Activated CD8-positive, alpha-beta T cell treated with anti-CD3 and anti-CD28 coated beads for 36 hours (primary cell): ENCODE measurements around the gene BCORL1. TPM values are rescaled to one million over a fixed set of nuclear protein-coding genes. Genes with fewer than 3 reads are reported as not detected.
A peak's percentile ranks its signal among the peaks of the same experiment; 100 is the strongest.

Experiments
- ATAC-seq: fragments of 200-7000 bp; cut with Tn5 transposase; one replicate; pipeline ENCODE4 v1.10.0; 2021; ENCODE audit warnings: mild to moderate bottlenecking, moderate library complexity
- CTCF ChIA-PET: fragments of 350-600 bp; sonication (Branson Sonifier 250); formaldehyde crosslinking; loops from one replicate; lab custom pipeline; 2021; ENCODE audit warnings: antibody characterized with exemption; lab: Charles Lee
- POLR2A ChIA-PET: fragments of 350-600 bp; sonication (Branson Sonifier 250); formaldehyde crosslinking; loops from one replicate; lab custom pipeline; 2021; ENCODE audit warnings: antibody characterized with exemption; lab: Charles Lee
- DNase-seq: peaks from one replicate; pipeline ENCODE4 v3.0.0-alpha.2; 2020
- H3K27ac Mint-ChIP-seq: one replicate; pipeline ENCODE4 v1.8.0; 2021; ENCODE audit warnings: mild to moderate bottlenecking, mixed read lengths
- H3K27me3 Mint-ChIP-seq: one replicate; pipeline ENCODE4 v1.8.0; 2021; ENCODE audit warnings: mixed read lengths
- H3K36me3 Mint-ChIP-seq: one replicate; pipeline ENCODE4 v1.8.0; 2021; ENCODE audit warnings: low read depth, mixed read lengths
- H3K4me1 Mint-ChIP-seq: one replicate; pipeline ENCODE4 v1.8.0; 2021; ENCODE audit warnings: low read depth, mixed read lengths
- H3K4me3 Mint-ChIP-seq: one replicate; pipeline ENCODE4 v1.8.0; 2021; ENCODE audit warnings: mild to moderate bottlenecking, moderate library complexity, mixed read lengths
- H3K9me3 Mint-ChIP-seq: one replicate; pipeline ENCODE4 v1.8.0; 2021; ENCODE audit warnings: mixed read lengths
- CTCF ChIP-seq: fragments of 200-600 bp; IDR thresholded peaks from one replicate; pipeline ENCODE4 v1.8.0; 2022; ENCODE audit warnings: antibody characterized with exemption, mild to moderate bottlenecking
- intact Hi-C: fragments of 100-400 bp; cut with micrococcal nuclease; formaldehyde crosslinking; loops from one replicate; pipeline ENCODE4 v1.10.0; 2022
- total RNA-seq, 2 experiments: library from RNA; stranded (reverse); gene quantifications; one replicate each; pipeline ENCODE4 v1.2.3, GENCODE V29; 2021

Gene BCORL1
- total RNA-seq, 2 experiments from 2014 or later: 7.1 to 9.9 TPM

- CTCF ChIA-PET: no interaction called here
These were observed 1.9 kb downstream of the BCORL1 start for GRCh38 chrX:129984111-129984958.

GRCh38 chrX:129987871-129988270, 5.4 kb downstream of the BCORL1 start:
- no peaks in the 10 kb centered on the region for H3K9me3 Mint-ChIP-seq
- peaks cover 21% of the 10 kb centered on the region for H3K4me1 Mint-ChIP-seq
- H3K27me3 Mint-ChIP-seq: no peaks in the 10 kb centered on the region
- no peak overlapping the region for H3K27ac Mint-ChIP-seq
- H3K36me3 Mint-ChIP-seq: no peaks in the 10 kb centered on the region
- no peak overlapping the region for H3K4me3 Mint-ChIP-seq
- ChIA-PET CTCF (interaction anchor here (2.6 kb wide), 1 partner anchor 62 kb away, joined by 7 read pairs; no protein-coding TSS in a partner anchor), POLR2A (no interaction called here)
- intact Hi-C loops: loop anchor here (10.0 kb wide), 1 partner anchor 53 kb away; no protein-coding TSS in a partner anchor
- no peak for TF ChIP-seq CTCF
- ATAC-seq: no peak
- no peak for DNase-seq

More at GRCh38 chrX:129984111-129984958, 1.9 kb downstream of the BCORL1 start:
- no peak for TF ChIP-seq CTCF
- DNase-seq: peak; percentile 22
- intact Hi-C loops: loop anchor here (10.0 kb wide), 1 partner anchor 50 kb away; no protein-coding TSS in a partner anchor
- Mint-ChIP-seq H3K4me1 (peaks cover 21% of the 10 kb centered on the region), H3K4me3 (peak overlapping the region; percentile 73), H3K27me3 (no peaks in the 10 kb centered on the region), H3K27ac (no peak overlapping the region), H3K36me3 (no peaks in the 10 kb centered on the region), H3K9me3 (no peaks in the 10 kb centered on the region)
- no peak for ATAC-seq
- POLR2A ChIA-PET: no interaction called here

GRCh38 chrX:129992181-129992580, 9.7 kb downstream of the BCORL1 start:
- no peak overlapping the region for H3K27ac Mint-ChIP-seq
- no peaks in the 10 kb centered on the region for H3K27me3 Mint-ChIP-seq
- POLR2A ChIA-PET: no interaction called here
- H3K36me3 Mint-ChIP-seq: no peaks in the 10 kb centered on the region
- ATAC-seq (no peak), DNase-seq (no peak)
- H3K4me1 Mint-ChIP-seq: peaks cover 7% of the 10 kb centered on the region
- TF ChIP-seq CTCF: no peak
- intact Hi-C loops: no loop called here
- CTCF ChIA-PET: interaction anchor here (0.9 to 1.7 kb wide), 2 partner anchors 36 to 66 kb away, joined by 3 to 4 read pairs; no protein-coding TSS in a partner anchor
- no peaks in the 10 kb centered on the region for H3K9me3 Mint-ChIP-seq
- no peak overlapping the region for H3K4me3 Mint-ChIP-seq

GRCh38 chrX:129996120-129996519, 13.7 kb downstream of the BCORL1 start:
- no peak overlapping the region for H3K4me3 Mint-ChIP-seq
- ChIA-PET POLR2A (no interaction called here), CTCF (no interaction called here)
- H3K9me3 Mint-ChIP-seq: no peaks in the 10 kb centered on the region
- no peaks in the 10 kb centered on the region for H3K27me3 Mint-ChIP-seq
- ATAC-seq (no peak), DNase-seq (no peak)
- peaks cover 1% of the 10 kb centered on the region for H3K36me3 Mint-ChIP-seq
- no peak for TF ChIP-seq CTCF
- intact Hi-C loops: no loop called here
- no peak overlapping the region for H3K27ac Mint-ChIP-seq
- peaks cover under 1% of the 10 kb centered on the region for H3K4me1 Mint-ChIP-seq

GRCh38 chrX:129997086-129997485, 14.7 kb downstream of the BCORL1 start:
- H3K4me3 Mint-ChIP-seq: no peak overlapping the region
- intact Hi-C loops: no loop called here
- no peak for TF ChIP-seq CTCF
- H3K27ac Mint-ChIP-seq: no peak overlapping the region
- ATAC-seq (no peak), DNase-seq (no peak)
- POLR2A ChIA-PET: interaction anchor here (0.7 kb wide), 1 partner anchor 29 kb away, joined by 4 read pairs; no protein-coding TSS in a partner anchor
- CTCF ChIA-PET: no interaction called here
- peaks cover 1% of the 10 kb centered on the region for H3K36me3 Mint-ChIP-seq
- no peaks in the 10 kb centered on the region for H3K9me3 Mint-ChIP-seq
- H3K27me3 Mint-ChIP-seq: no peaks in the 10 kb centered on the region
- peaks cover 10% of the 10 kb centered on the region for H3K4me1 Mint-ChIP-seq
